Measurements from ENCODE around the gene LRP1.
A peak's percentile ranks its signal among the peaks of the same experiment; 100 is the strongest.

The LRP1 gene

DNA sequence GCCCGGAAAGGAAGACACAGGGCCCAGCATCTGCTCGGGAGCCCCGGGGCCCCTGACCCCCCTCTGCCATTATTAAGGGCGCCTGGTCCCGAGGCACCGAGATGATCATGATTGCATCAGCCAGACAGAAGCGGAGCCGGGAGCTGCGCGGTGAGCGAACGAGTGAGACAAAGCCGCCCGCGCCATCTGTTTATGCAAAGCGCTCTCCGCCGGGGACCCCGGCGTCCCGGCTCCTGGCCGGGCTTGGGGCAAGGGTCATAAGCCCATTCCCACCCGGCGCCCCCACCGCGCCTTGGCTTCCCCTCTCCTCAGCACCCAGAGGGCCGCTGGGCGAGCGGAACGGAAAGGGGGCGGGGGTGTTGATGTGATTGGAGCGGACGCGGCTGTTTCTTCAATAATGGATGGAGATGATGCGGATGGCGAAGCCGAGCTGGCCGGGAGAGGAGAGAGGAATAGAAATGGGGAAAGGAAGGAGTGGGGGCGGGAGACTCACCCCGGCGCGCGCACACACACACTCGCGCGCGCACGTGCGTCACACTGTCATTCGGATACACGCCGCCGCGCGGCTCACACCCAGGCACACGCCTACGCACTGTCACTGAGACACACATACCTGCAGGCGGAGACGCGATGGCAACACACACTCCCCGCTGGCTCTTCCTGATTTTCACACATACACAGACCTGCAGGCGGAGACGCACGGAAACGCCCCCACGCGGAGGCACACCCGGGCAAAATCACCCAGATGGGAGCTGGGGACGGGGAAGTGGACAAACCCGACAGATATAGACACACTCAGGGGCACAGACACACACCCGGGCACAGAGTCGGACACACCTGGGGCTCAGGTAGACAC lies 112.0 kb downstream of the LRP1 start:
- DNase-seq = no peak

DNA sequence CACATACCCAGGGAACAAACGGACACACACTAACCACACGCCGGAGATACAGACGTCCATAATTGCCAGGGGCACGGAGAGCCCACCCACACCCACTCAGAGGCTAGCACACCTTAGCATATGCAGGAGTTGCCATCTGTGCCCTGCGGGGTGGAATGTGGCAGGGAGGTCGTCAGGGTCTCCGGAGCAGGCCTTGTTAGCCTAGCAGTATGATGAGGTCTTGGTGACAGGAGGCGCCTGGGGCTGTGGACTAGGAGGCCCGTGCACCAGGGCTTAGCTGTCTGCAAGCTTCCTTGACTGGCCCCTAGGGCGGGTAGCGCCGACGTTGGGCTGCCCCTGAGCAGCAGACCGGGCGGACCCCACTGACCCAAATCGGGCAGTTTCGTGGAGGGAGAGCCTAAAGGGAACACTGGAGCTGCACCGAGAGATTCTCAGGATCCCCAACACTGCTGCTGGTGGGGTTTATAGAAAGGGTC lies 112.7 kb downstream of the LRP1 start:
- no peak for DNase-seq

DNA sequence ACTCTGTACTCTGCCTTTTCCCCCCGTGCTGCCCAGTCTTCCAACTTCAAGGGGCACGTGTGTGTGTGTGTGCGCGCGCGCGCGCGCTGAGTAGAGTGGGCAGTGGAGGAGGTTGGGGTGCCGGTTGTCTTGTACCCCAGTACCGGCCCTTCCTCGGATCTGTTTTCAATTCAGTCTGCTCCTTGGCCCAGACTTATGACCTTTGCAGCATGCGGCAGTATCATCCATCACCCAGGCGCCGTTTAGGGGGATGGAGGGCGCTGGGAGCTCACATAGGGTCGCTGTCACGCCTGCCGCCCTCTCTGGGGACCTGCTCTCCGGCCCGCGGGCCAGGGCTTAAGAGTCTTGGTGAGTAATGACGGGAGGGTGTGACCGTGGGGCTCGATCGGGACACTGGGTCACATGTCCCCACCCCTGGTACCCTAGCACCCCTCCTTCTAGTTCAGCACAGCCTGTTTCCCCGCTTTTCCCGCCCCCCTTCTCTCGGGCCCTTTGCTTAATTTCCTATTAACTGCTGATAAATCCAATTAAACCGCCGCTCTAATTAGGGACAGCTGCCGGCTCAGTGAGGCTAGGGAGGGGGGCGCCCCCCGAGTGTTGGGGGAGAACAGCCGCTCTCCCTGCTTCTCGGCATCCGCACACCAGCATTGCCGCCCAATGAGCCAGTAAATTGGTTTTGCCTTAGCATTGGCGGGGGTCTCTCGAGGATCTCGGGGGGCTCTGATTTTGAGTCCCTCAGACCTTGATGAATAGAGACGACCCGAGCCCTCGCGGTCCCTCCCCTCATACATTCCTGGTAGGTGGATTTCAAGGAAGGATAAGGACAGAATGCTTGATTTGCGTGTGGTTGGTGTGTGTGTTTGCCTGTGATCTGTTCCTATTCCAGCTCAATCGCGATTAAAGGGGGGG lies 113.4 kb downstream of the LRP1 start:
- DNase-seq = no peak

DNA sequence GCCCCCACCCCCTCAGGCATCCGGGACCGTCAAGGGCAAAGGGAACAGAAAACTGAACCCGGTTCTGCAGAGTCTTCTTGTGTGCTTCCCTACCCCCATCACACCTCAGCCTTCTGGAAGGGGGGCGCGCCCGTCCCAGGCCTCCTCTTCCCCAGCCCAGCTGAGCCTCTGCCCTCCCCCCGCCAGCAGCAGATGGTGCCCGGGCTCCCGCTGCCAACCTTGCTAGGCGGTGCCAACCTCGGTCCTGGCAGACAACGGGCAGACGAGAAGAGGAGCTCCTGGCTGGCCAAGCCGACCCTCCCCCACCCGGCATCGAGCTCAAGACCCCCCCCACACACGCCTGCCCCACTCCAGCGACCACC lies 114.0 kb downstream of the LRP1 start:
- no peak for DNase-seq

DNA sequence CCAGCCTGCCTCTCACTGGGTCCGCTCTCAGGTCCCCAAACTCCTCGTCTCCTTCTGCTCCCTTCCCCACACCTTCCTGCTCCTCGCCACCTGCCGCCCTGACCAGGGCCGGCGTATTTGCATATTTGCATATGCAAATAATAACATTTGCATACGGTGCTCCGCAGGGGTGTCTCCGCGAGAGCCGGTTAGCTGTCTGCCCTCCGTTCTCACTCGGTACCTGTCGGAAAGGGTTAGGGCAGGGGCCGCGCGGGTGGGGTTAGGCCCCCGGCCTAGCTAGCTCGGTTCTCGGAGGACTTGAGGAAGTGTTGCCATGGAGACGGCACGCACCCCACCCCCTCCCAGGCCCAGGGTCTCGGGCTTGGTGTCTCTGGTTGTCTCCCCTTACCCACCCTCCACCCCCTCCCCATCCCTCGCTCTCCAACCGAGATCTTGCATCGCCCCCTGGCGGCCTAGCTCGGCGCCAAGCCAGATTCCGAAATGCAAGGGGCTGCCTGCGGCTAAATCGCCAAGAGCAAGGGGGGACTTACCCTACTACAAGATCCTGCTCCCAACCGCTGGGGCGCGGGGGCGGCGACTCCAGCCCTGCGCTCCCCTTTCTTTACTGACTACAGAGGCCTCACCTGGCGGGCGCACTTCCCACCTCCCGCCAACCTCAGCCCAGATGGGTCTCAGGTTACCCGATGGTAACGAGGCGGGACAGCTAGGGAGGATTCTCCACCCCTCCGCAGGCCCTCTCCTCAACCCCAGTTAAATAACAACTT lies 114.6 kb downstream of the LRP1 start:
- peak; percentile 56 for DNase-seq

DNA sequence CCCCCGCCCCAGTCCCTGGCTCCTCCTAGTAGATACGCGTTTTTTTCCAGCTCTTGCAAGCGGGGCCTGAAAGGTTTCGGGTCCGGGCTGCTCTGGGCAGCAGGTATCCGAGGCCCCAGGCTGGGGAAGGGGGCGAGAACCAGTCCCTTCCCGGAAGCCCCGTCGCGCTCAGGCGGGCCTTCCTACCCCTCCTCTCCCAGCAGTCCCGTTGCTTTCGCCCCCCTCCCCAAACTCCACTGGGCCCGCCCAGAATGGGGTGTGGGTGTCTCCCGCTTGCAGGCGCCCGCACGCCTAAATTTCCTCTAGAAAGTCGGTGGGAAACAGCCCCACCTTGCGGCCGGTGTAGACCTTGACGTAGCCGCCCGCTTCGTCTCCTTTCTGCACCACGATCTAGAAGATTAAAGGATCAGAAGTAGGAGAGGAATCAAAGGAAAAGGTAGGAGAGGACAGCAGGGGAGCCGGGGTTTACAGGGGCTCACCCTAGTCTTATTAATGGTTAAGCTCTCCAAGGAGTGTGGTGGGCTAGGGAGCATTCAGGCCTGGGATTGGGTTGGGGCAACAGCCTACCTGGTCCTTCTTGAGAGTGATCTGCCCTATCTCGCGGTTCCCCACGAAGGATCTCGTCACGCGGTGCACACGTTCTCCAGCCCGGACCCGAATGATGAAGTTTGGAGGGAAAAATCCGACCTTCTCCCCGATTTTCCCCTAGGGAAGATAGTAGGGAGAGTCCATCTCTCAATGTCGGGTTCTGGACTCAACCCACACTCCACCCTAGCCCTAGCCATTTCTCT lies 115.4 kb downstream of the LRP1 start:
- peak; percentile 32 for DNase-seq

DNA sequence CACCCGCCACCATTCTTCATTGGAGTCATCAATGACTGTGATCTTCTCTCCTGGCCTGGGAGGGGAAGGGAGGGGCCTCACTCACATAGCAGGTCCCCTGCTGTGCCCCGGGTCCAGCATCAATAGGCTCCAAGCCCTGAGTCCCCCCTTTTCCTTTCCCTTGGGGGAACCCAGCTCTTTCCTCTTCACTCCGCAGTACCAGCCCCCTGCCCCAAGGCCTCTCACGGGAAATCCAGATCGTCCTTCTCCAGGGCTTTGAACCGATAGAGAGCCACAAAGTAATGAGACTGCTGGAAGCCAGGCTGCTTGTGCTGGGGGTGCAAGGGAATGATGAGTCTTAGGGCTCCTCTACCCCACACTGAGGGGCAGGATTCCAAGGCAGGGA lies 116.0 kb downstream of the LRP1 start:
- DNase-seq = no peak

DNA sequence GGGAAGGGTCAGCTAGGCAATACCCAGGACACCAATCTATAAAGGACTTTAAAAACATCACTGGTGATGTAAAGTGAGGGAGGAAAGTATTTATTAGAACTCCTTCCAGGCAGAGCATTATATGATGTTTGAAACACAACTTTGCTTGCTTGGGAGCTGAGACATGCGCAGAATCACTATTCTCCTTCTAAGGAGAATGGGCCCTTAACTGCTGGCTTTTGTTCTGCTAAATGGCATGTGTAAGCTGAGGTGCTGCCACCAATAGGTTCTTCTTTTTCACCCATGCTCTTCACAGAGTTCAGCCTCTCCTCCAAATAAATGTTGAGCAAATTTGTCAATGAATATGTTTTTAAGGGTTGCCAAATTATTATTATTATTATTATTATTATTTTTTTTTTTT lies 118.8 kb downstream of the LRP1 start:
- no peak for DNase-seq

DNA sequence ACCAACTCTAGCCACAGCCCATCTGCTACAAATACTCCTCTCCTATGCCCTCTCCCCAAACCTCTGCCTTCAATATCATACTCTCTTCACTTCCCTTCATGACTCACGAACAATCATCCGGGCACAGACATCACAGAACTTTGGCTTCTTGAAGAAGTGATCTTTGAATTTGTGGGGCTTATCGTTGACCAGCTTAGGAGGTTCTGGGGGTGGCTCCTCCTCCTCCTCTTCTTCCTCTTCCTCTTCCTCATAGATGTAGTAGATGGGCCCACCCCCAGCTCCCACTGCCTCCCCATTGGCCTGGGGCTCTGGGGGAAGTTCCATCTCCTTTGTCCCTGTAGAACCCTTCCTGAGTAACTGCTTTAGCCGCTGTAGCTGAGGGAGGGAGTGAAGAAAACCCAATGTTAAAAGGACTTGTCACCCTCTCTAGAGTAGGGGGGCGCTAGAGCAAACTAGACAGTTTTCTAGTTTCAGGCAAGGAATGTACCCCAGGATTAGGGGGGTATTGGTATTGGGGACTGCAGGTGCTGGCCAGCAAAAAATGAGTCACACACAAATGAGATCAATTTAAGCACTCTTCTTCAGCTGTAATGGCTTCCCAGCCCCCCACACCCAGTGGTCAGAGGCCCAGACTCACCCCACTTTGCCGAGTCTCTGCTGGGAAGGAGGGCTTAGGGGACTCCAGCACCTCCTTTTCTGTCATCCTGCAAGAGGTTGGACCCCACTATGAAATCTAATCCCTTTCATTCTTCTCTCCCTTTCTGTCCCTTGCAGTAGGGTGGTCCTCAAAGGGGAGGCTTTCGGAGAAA lies 120.9 kb downstream of the LRP1 start:
- no peak for DNase-seq

DNA sequence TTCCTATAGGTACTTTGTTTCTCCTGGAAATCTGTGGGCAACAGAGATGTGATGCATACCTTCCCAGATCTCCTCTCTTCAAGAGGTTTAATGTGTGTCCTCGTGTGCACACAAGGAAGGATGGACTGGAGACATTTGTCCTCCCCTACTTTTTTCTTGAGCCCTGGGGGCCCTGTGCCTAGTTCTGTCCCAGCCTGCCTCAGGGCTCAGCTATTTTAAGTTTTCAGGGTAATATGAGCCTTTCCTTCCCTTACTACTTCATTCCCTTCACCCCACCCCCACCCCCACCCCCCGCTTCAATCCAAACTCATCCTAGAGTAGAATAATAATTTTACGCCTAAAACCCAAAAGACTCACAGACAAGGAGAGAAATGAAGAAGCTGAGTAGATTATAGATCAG lies 122.3 kb downstream of the LRP1 start:
- no peak for DNase-seq

DNA sequence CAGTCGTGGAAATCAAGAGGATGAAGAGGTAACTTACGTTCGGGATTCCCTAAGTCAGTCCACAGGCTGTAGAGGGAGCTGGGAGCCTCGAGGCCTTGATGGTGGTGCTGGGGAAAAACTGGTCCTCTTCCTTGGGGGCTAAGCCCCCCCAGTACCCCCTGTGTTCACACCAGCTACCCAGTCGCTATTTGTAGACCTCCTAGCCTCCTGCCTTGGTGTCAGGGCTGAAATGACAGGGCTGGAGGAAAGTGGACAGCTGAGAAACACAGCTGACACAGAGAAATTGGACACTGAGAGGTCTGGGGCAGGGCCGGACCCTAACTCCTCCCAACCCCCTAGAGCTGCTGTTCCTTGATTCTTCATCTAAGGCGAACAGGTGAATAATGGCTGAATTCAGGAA lies 122.7 kb downstream of the LRP1 start, which contains the start of gene STAC3:
Gene STAC3, minus strand, starts transcription at position 232 of the 400 bp plus-strand sequence. CDS start 1,551 bp downstream, outside the sequence.
- no peak for DNase-seq

DNA sequence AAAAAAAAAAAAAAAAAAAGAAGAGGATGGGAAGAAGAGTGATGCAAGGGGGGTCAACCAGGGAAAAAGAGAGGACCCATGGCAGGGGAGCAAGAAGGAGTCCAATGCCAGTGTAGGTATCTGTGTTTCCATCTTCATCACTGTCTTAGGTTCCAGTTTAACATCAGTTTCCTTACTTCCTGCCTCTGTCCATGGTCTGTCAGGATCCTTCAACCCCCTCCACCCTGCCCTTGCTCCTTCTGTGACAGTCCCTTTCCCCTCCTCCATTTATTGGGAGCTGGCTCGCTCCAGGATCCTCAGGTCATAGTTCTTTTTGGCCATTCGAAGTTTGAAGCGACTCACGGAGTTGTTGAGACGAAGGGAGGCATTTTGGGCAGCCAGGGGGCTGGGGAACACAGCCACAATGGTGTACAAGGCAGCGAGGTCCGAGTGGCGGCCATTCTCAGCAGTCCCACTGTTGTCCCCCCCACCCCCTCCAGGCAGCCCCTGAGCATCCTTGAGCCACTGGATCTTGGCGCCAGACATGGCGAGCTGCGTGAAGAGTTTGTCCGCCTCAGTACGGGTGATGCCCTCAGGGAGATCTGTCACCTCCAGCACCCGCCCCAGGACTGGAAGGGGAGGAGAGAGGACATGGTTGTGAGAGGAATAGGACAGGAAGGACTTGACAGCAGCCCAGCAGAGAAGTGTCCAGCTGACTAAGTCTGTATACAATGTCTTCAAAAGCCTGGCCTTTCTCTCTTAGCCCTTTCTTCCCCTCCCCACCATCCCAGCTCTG lies 126.4 kb downstream of the LRP1 start:
- no peak for DNase-seq

DNA sequence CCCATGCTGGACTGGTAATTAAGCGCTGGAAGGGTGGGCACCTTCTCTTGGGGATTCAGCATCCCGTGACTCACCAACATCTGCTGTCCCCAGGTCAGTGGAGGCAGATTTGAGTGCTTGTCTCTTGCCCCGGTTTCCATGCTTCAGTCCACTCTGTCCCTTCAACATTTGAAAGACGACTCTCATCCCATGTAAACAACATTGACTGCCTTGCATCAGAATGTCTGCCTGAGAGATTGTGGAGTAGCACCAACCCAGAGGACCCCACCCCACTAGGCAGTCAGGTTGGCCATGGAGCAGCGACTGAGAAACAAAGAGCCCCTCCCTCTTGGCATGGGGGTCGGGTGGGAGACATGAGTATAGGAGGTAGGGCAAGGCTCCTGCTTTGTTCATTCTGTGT lies 127.6 kb downstream of the LRP1 start:
- no peak for DNase-seq

DNA sequence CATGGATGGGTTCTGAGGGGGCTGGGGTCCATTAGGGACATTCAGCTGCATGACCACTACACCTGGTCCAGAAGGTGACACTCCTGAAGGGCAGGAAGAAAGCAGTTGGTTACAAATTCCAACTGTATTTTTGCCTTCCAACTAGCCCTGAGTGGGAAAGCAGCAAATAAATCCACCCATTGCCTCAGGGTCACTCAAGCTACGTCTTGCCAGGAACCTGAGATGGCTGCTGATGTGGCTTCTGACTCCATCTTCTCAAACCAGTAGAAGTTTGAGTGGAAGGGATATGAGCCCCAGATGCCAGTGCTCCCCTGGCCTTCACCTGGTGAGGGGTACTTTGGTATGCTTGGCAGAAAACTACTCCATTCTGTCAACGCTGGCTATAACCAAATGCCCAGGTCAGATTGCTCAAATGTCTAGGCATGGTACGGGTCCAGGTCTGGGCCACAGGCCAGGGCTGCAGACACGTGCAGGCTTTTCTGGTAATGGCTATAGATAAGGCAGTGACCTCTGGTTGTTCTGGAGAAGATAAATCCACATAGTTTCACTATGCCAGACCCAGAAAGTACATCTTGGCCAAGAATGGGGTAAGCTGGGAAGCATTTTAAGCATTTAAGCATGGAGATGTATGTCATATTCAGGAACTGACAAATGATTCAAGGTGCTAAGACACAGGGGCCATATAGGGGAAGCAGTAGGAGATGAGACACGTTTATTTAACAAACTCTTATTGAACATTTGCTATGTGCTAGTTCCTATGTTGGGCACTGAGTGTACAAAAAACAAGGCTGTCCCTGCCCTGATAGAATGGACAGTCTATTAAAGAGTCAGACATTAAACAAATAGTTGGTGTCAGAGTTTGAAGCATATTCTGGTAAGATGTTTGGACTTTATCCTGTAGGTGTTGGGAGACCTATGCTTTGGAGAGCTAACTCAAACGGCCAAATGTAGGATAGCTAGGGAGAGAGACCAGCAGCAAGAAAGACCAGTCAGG lies 131.0 kb downstream of the LRP1 start:
- DNase-seq = no peak

DNA sequence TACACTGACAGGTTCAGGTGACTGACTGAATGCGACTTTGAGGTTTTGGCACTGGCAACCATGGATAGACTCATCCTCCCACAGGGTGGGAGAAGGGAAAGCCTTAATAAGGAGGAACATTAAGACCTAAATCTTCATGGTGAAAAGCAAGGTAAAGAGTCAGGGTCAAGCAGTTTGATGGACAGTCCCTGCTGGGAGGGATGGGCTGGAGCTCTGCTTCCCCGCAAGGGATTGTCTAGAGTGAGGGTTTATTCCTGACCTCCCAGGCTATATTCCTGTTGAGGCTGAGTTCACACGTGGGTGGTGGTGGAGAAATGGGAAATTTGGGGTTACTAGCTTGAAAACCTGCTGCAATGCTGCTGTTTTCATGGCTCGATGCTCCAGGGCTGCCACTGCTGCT lies 132.1 kb downstream of the LRP1 start:
- DNase-seq = no peak

DNA sequence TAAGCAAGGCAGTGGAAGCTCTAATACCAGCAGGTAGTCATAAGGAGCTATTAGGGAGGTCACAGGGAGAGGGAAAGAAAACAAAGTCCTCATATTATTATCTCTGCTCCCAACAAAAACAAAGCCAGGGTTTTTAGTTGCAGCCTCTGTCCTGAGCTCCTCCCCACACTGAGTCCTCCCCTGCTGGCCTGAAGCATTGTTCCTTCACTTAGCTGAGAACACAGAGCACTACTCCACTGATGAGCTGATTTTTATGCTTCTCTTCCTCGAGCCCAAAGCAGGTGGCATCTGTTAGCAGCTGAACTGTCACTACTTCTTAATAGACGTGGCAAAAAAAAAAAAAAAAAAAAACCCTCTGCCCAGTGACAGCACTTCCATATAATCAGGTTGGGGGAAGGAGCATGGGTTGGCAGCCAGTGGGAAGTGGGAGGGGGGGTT lies 133.2 kb downstream of the LRP1 start:
- DNase-seq = no peak

DNA sequence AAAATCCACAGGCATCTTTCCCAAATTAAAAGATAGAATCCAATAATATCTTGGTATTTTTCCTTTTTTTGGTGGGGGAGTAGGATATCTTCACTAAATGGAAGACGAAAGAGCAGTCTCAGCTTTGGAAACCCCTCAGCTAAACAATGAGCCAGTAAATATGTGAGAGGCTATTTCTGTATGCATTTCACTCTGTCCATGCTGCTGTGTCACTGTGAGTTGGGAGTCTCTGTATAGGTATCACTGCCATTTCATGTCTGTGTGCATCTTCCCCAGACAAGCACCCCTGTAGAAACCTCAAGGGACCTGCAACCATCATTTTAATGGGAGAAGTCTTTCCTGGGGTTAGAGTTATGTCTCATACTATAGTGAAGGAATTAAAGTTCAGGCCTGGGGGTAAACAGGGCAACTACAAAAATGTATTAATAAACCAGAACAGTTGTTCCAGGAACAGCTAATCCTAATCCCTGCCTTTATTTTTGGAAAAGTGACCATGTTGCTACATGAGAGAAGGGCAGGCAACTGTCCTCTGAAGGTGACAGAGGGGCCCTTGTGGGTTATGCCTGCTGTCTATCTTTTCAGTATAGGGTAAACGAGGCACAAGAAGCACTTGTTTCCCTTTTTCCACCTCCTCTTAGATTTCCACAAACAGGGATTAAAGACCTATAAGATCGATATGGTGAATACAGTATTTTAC lies 134.0 kb downstream of the LRP1 start:
- DNase-seq = no peak

Measured in NCI-H2081 treated with DMSO at 0.1 percent for 48 hours (cell line).